ENCODE results near the gene ARPC1A. TPM values are rescaled to one million over a fixed set of nuclear protein-coding genes. Genes with fewer than 3 reads are reported as not detected.

ARPC1A gene
- total RNA-seq, 1 donor from 2014 or later, result 51.6 TPM

GRCh38 chr7:99396418-99397296 is 71.0 kb downstream of the ARPC1A start:
- Mint-ChIP-seq H3K27me3 (no peaks in the 10 kb centered on the region), H3K4me1 (peaks cover 25% of the 10 kb centered on the region), H3K9me3 (no peaks in the 10 kb centered on the region), H3K36me3 (ENCODE audit: low read depth) (peaks cover 88% of the 10 kb centered on the region), H3K4me3 (no peak overlapping the region), H3K27ac (peak overlapping the region; percentile 24)
- intact Hi-C loops (cut with micrococcal nuclease), result no loop called here
- TF ChIP-seq CTCF (IDR thresholded peaks at IDR 0.05), result no peak
- ChIA-PET POLR2A (interaction anchor here (0.6 to 1.2 kb wide), 2 partner anchors 18 to 22 kb away, joined by 3 read pairs; no protein-coding TSS in a partner anchor), CTCF (no interaction called here)
- ATAC-seq (ENCODE audit: low read depth), result no peak
- DNase-seq, result no peak

GRCh38 chr7:99397297-99397983 is 71.7 kb downstream of the ARPC1A start:
- Mint-ChIP-seq H3K27me3 (no peaks in the 10 kb centered on the region), H3K9me3 (no peaks in the 10 kb centered on the region), H3K36me3 (ENCODE audit: low read depth) (peaks cover 86% of the 10 kb centered on the region), H3K27ac (no peak overlapping the region), H3K4me3 (no peak overlapping the region), H3K4me1 (peaks cover 22% of the 10 kb centered on the region)
- ChIA-PET POLR2A (no interaction called here), CTCF (no interaction called here)
- DNase-seq (no peak), ATAC-seq (ENCODE audit: low read depth) (no peak)
- no peak for TF ChIP-seq CTCF (IDR thresholded peaks at IDR 0.05)
- intact Hi-C loops (cut with micrococcal nuclease), result no loop called here

- Mint-ChIP-seq H3K9me3 (no peaks in the 10 kb centered on the region), H3K36me3 (ENCODE audit: low read depth) (peaks cover 89% of the 10 kb centered on the region), H3K4me3 (no peak overlapping the region), H3K27me3 (no peaks in the 10 kb centered on the region), H3K27ac (peak overlapping the region; percentile 6), H3K4me1 (peaks cover 11% of the 10 kb centered on the region)
- POLR2A ChIA-PET, result interaction anchor here (0.6 to 2.9 kb wide), 5 partner anchors 8 to 715 kb away, joined by 3 to 18 read pairs (median 3); partner anchors contain the start of genes BUD31 and PDAP1
- ATAC-seq (ENCODE audit: low read depth) (no peak), DNase-seq (no peak)
- no peak for TF ChIP-seq CTCF (IDR thresholded peaks at IDR 0.05)
- intact Hi-C loops (cut with micrococcal nuclease), result no loop called here
- CTCF ChIA-PET, result interaction anchor here (1.1 kb wide), 1 partner anchor 10 kb away, joined by 3 read pairs; the partner anchor contains the start of genes BUD31 and PDAP1
Measured at GRCh38 chr7:99398891-99399445, 73.3 kb downstream of the ARPC1A start.

- no peak overlapping the region for H3K4me3 Mint-ChIP-seq
- ATAC-seq (ENCODE audit: low read depth) (no peak), DNase-seq (no peak)
- CTCF ChIA-PET, result interaction anchor here (1.1 kb wide), 1 partner anchor 9 kb away, joined by 3 read pairs; the partner anchor contains the start of genes BUD31 and PDAP1
- H3K27ac Mint-ChIP-seq, result peak overlapping the region; percentile 20
- intact Hi-C loops (cut with micrococcal nuclease), result no loop called here
- H3K36me3 Mint-ChIP-seq (ENCODE audit: low read depth), result peaks cover 89% of the 10 kb centered on the region
- no peaks in the 10 kb centered on the region for H3K9me3 Mint-ChIP-seq
- H3K27me3 Mint-ChIP-seq, result no peaks in the 10 kb centered on the region
- TF ChIP-seq CTCF (IDR thresholded peaks at IDR 0.05), result no peak
- peaks cover 13% of the 10 kb centered on the region for H3K4me1 Mint-ChIP-seq
- POLR2A ChIA-PET, result interaction anchor here (0.6 to 2.9 kb wide), 4 partner anchors 9 to 44 kb away, joined by 3 to 18 read pairs (median 3); partner anchors contain the start of genes BUD31 and PDAP1
Measured at GRCh38 chr7:99399597-99399996, 73.9 kb downstream of the ARPC1A start.

All from activated B cell treated with CpG ODN at 0.5 μM for 24 hours (primary cell).